HepG2 (cell line): ENCODE data around the gene IQGAP3. TPM values are rescaled to one million over a fixed set of nuclear protein-coding genes. Genes with fewer than 3 reads are reported as not detected.

Source experiments
- ATAC-seq: fragments of 200-7000 bp; cut with Tn5 transposase; 3 replicates; pipeline ENCODE4 v1.9.1; 2020; ENCODE audit warnings: mild to moderate bottlenecking, moderate library complexity
- BruUV-seq: library from RNA; stranded (reverse); fragments of 400-500 nt; replicated peaks from 2 replicates; lab custom pipeline; 2021; lab: Mats Ljungman, UMichigan
- CTCF ChIA-PET: fragments of 300-600 bp; formaldehyde crosslinking; extraction: SDS; loops from one replicate; lab custom pipeline; 2021; ENCODE audit warnings: low total read pairs, inconsistent platforms, low intra/inter-chr PET ratio; lab: Yijun Ruan, JAX
- POLR2A ChIA-PET: fragments of 350-600 bp; sonication (Branson Sonifier 250); formaldehyde crosslinking; loops from one replicate; lab custom pipeline; 2020; ENCODE audit warnings: antibody characterized with exemption, inconsistent platforms; lab: Yijun Ruan, JAX
- DNase-seq: peaks from one replicate; pipeline ENCODE4 v3.0.0-alpha.2; 2015; ENCODE audit warnings: low spot score
- FAIRE-seq: peaks from 3 replicates; lab custom pipeline; 2011; peaks lifted over from hg19 to GRCh38; lab: Jason Lieb, UNC
- H2AFZ ChIP-seq: one replicate; pipeline ENCODE4 v1.6.1; 2011; ENCODE audit warnings: low read length, inconsistent platforms
- H3K27ac ChIP-seq: fragments of 300-600 bp; 3 replicates; pipeline ENCODE4 v1.8.0; 2011; ENCODE audit warnings: mixed run types, mild to moderate bottlenecking, mixed read lengths, low read length, inconsistent platforms; ENCODE audit not compliant: insufficient read depth; ENCODE audit errors: extremely low read length
- H3K27me3 ChIP-seq, 2 experiments: fragments of 200-600 bp in 1 of 2; 2 replicates in 1 of 2; 3 replicates in 1 of 2; pipeline versions ENCODE4 v1.6.0 to v1.8.0; 2011; ENCODE audit warnings: low read length in 2 of 2, mild to moderate bottlenecking in 2 of 2, moderate library complexity in 2 of 2, inconsistent platforms in 1 of 2; ENCODE audit not compliant: insufficient read depth in 2 of 2, control insufficient read depth in 1 of 2
- H3K36me3 ChIP-seq, 2 experiments: fragments of 200-600 bp in 1 of 2; replicated peaks in 1 of 2; 2 replicates in 1 of 2; 3 replicates in 1 of 2; pipeline versions ENCODE4 v1.5.1 to v1.8.0; 2011; ENCODE audit warnings: low read length in 2 of 2, inconsistent platforms in 1 of 2; ENCODE audit not compliant: insufficient read depth in 2 of 2, control insufficient read depth in 1 of 2
- H3K4me1 ChIP-seq: 2 replicates; pipeline ENCODE4 v1.5.1; 2012; ENCODE audit warnings: low read length, inconsistent platforms; ENCODE audit not compliant: insufficient read depth
- H3K4me2 ChIP-seq: 2 replicates; pipeline ENCODE4 v1.6.0; 2011; ENCODE audit warnings: low read depth, low read length, inconsistent platforms
- H3K4me3 ChIP-seq, 3 experiments: fragments of 200-600 bp in 1 of 3; sonication (generic), shearing (Covaris generic) in 1 of 3; replicated peaks in 1 of 3; 2 replicates each; pipeline ENCODE4 v1.5.1; 2011 to 2016; ENCODE audit warnings: low read length in 3 of 3, inconsistent platforms in 2 of 3, low read depth in 2 of 3, mild to moderate bottlenecking in 2 of 3, control low read depth in 1 of 3, mixed read lengths in 1 of 3; ENCODE audit not compliant: insufficient read depth in 1 of 3
- H3K79me2 ChIP-seq: one replicate; pipeline ENCODE4 v1.6.1; 2011; ENCODE audit warnings: low read length, inconsistent platforms; ENCODE audit not compliant: insufficient read depth
- H3K9ac ChIP-seq: 2 replicates; pipeline ENCODE4 v1.6.0; 2011; ENCODE audit warnings: mild to moderate bottlenecking, low read depth, low read length, inconsistent platforms; ENCODE audit not compliant: insufficient read depth
- H3K9me3 ChIP-seq: 2 replicates; pipeline ENCODE4 v1.5.1; 2012; ENCODE audit warnings: mild to moderate bottlenecking, low read length
- H4K20me1 ChIP-seq: 2 replicates; pipeline ENCODE4 v1.6.0; 2011; ENCODE audit warnings: inconsistent platforms, mild to moderate bottlenecking, low read length, moderate library complexity; ENCODE audit not compliant: insufficient read depth
- ARNTL ChIP-seq: sonication (generic); formaldehyde crosslinking; IDR thresholded peaks from 2 replicates; pipeline ENCODE4 v1.4.0; 2020; ENCODE audit warnings: mild to moderate bottlenecking, missing genetic modification reagents
- BHLHE40 ChIP-seq: IDR thresholded peaks from 2 replicates; pipeline ENCODE4 v1.6.1; 2011; ENCODE audit warnings: low read length, improper control_type of control experiment
- ELK4 ChIP-seq: sonication (generic); formaldehyde crosslinking; IDR thresholded peaks from 2 replicates; pipeline ENCODE4 v1.9.0; 2021; ENCODE audit warnings: missing genetic modification reagents, borderline replicate concordance
- PRMT3 ChIP-seq: sonication (generic); formaldehyde crosslinking; IDR thresholded peaks from 2 replicates; pipeline ENCODE4 v1.8.1; 2022; ENCODE audit warnings: low read depth, mild to moderate bottlenecking, moderate library complexity, missing genetic modification reagents, borderline replicate concordance
- STAT6 ChIP-seq: sonication (generic); formaldehyde crosslinking; IDR thresholded peaks from 2 replicates; pipeline ENCODE4 v1.4.0; 2020; ENCODE audit warnings: missing genetic modification reagents, mild to moderate bottlenecking, borderline replicate concordance
- THAP11 ChIP-seq: IDR thresholded peaks from 2 replicates; pipeline ENCODE4 v1.6.1; 2016; ENCODE audit warnings: missing biosample characterization, missing genetic modification reagents
- WIZ ChIP-seq: sonication (generic); formaldehyde crosslinking; IDR thresholded peaks from 2 replicates; pipeline ENCODE4 v1.5.1; 2020; ENCODE audit warnings: mild to moderate bottlenecking, missing genetic modification reagents
- ZNF138 ChIP-seq: sonication (generic); formaldehyde crosslinking; IDR thresholded peaks from 2 replicates; pipeline ENCODE4 v1.5.0; 2020; ENCODE audit warnings: mild to moderate bottlenecking, low read depth, missing genetic modification reagents
- ZNF142 ChIP-seq: sonication (generic); formaldehyde crosslinking; IDR thresholded peaks from 2 replicates; pipeline ENCODE4 v1.4.0; 2020; ENCODE audit warnings: missing genetic modification reagents
- ZNF20 ChIP-seq: sonication (generic); formaldehyde crosslinking; IDR thresholded peaks from 2 replicates; pipeline ENCODE4 v1.4.0; 2020; ENCODE audit warnings: mild to moderate bottlenecking, moderate library complexity, missing genetic modification reagents
- ZNF770 ChIP-seq: sonication (generic); formaldehyde crosslinking; IDR thresholded peaks from 2 replicates; pipeline ENCODE4 v1.5.0; 2020; ENCODE audit warnings: mild to moderate bottlenecking, missing genetic modification reagents
- WGBS: methylation state at CpG from one replicate; pipeline ENCODE4 v1.1.6; 2017; ENCODE audit warnings: low lambda C conversion rate; 5-methylcytosine and 5-hydroxymethylcytosine counted together
- in situ Hi-C: cut with HindIII; loops from 2 replicates; pipeline ENCODE4 v1.10.0; 2017; ENCODE audit warnings: low pct_unique_long_range_greater_than_20kb; ENCODE audit not compliant: extremely low pct_ligation_motif_present
- intact Hi-C: fragments of 100-400 bp; cut with micrococcal nuclease; formaldehyde crosslinking; loops from one replicate; pipeline ENCODE4 v1.10.0; 2022; ENCODE audit not compliant: unreplicated experiment
- polyA plus RNA-seq, 8 experiments: library from polyadenylated mRNA; depleted of rRNA in 3 of 8; stranded (reverse) in 7 of 8; unstranded in 1 of 8; fragments of >200 nt; fragmentation: Illumina TruSeq in 4 of 8; extraction: Trizol in 4 of 8; gene quantifications; 2 replicates each; pipeline versions ENCODE4 v1.2.1 to v1.2.3, GENCODE V29; 2011 to 2016; ENCODE audit warnings: low read depth in 4 of 8, missing spikeins in 1 of 8, mixed read lengths in 1 of 8; ENCODE audit not compliant: insufficient read depth in 1 of 8
- total RNA-seq, 5 experiments: library from RNA; depleted of rRNA; stranded (reverse); fragments of >200 nt; fragmentation: Illumina TruSeq; extraction: Trizol; gene quantifications; 2 replicates each; pipeline ENCODE4 v1.2.3, GENCODE V29; 2016; ENCODE audit warnings: low read depth in 1 of 5

The IQGAP3 gene
- total and polyA plus RNA-seq, 2 of the 13 experiments (the other 11 are each of a cell fraction or from before 2014, with no cell fraction given): 13.5 to 14.1 TPM

- WGBS: 95% methylated on average over 7 of the region's 7 CpGs
- Histone ChIP-seq H3K9me3 (no peaks in the 10 kb centered on the region), H2AFZ (no peak overlapping the region), H3K4me3 (no peak overlapping the region), H4K20me1 (peaks cover 55% of the 10 kb centered on the region; the same call in 1 of the 2 replicates), H3K36me3 (peaks cover 4 to 6% of the 10 kb centered on the region in 2 experiments; a peak in 2 of 5 replicates), H3K79me2 (peaks cover 12% of the 10 kb centered on the region), H3K27me3 (no peaks in the 10 kb centered on the region), H3K4me2 (no peak overlapping the region), H3K27ac (no peak overlapping the region), H3K4me1 (no peaks in the 10 kb centered on the region), H3K9ac (no peak overlapping the region)
- ChIA-PET CTCF (no interaction called here), POLR2A (interaction anchor here (1.2 to 1.3 kb wide), 2 partner anchors 11 to 15 kb away, joined by 3 read pairs; partner anchors contain the start of gene MEF2D)
- no peak for FAIRE-seq
- in situ Hi-C loops (no loop called here), intact Hi-C loops (no loop called here)
- DNase-seq: no peak
- ATAC-seq: no peak
- BruUV-seq: no TSS peak
- TF ChIP-seq WIZ (CRISPR knock-in tag): no peak
- TF ChIP-seq ZNF20 (CRISPR knock-in tag): no peak
- TF ChIP-seq BHLHE40: no peak
- TF ChIP-seq ARNTL (CRISPR knock-in tag): no peak
- TF ChIP-seq THAP11 (CRISPR knock-in tag): no peak
- TF ChIP-seq ZNF138 (CRISPR knock-in tag): no peak
- TF ChIP-seq ELK4 (CRISPR knock-in tag): no peak
- no peak for TF ChIP-seq ZNF142
- no peak for TF ChIP-seq ZNF770 (CRISPR knock-in tag)
- TF ChIP-seq PRMT3: no peak
- TF ChIP-seq STAT6 (CRISPR knock-in tag): no peak
These were observed 82.5 kb downstream of the IQGAP3 start for GRCh38 chr1:156489935-156490293.
